Stomach (tissue), 4 donors: ENCODE results near the gene AKAP9.

Source experiments
- EP300 ChIP-seq: sonication (generic); formaldehyde crosslinking; IDR thresholded peaks from one replicate; pipeline ENCODE4 v1.6.1; 2017; ENCODE audit warnings: antibody characterized with exemption
- POLR2A ChIP-seq, 4 donors: fragments of 450-650 bp; IDR thresholded peaks; one replicate each; pipeline ENCODE4 v1.6.1; 2016; ENCODE audit warnings: antibody characterized with exemption in 4 of 4, control low read depth in 2 of 4, mild to moderate bottlenecking in 1 of 4, moderate library complexity in 1 of 4
- POLR2AphosphoS5 ChIP-seq, 3 donors: sonication (generic); formaldehyde crosslinking; IDR thresholded peaks; one replicate each; pipeline ENCODE4 v1.6.1; 2016; ENCODE audit warnings: antibody characterized with exemption in 3 of 3
- TF ChIP-seq, protein P1 (sequence below), 7 experiments: fragments of 450-650 bp in 4 of 7; fragments of 200-600 bp in 3 of 7; sonication (generic) in 3 of 7; IDR thresholded peaks; one replicate each; pipeline ENCODE4 v1.5.1; 2016 to 2019; ENCODE audit warnings: antibody characterized with exemption in 7 of 7, control low read depth in 2 of 7, mild to moderate bottlenecking in 1 of 7

- TF ChIP-seq, protein P1, sequence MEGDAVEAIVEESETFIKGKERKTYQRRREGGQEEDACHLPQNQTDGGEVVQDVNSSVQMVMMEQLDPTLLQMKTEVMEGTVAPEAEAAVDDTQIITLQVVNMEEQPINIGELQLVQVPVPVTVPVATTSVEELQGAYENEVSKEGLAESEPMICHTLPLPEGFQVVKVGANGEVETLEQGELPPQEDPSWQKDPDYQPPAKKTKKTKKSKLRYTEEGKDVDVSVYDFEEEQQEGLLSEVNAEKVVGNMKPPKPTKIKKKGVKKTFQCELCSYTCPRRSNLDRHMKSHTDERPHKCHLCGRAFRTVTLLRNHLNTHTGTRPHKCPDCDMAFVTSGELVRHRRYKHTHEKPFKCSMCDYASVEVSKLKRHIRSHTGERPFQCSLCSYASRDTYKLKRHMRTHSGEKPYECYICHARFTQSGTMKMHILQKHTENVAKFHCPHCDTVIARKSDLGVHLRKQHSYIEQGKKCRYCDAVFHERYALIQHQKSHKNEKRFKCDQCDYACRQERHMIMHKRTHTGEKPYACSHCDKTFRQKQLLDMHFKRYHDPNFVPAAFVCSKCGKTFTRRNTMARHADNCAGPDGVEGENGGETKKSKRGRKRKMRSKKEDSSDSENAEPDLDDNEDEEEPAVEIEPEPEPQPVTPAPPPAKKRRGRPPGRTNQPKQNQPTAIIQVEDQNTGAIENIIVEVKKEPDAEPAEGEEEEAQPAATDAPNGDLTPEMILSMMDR (IDR thresholded peaks at IDR 0.05), result no peak
- TF ChIP-seq POLR2A (IDR thresholded peaks at IDR 0.05) (no peak), POLR2AphosphoS5 (IDR thresholded peaks at IDR 0.05) (no peak), EP300 (no peak)
Measured at GRCh38 chr7:91976743-91977142, 36.1 kb downstream of the AKAP9 start.
